Cardiac fibroblast (primary cell): ENCODE measurements around the gene CASKIN1.

ENCODE experiments used
- DNase-seq, 2 donors: peaks; one replicate each; pipeline versions ENCODE4 v3.0.0 to v3.0.0-alpha.2; 2010; ENCODE audit warnings: low read depth in 2 of 2
- H3K4me3 ChIP-seq, 2 donors: replicated peaks in 1 of 2; 1 replicate in 1 of 2; 2 replicates in 1 of 2; pipeline ENCODE4 v1.5.1; 2011; ENCODE audit warnings: low read depth in 2 of 2, low read length in 2 of 2, mild to moderate bottlenecking in 2 of 2, moderate library complexity in 1 of 2
- TF ChIP-seq, protein P1 (sequence below): IDR thresholded peaks from one replicate; pipeline ENCODE4 v1.5.1; 2011; ENCODE audit warnings: low read depth, mild to moderate bottlenecking, low read length, inconsistent platforms

CASKIN1 gene

DNA sequence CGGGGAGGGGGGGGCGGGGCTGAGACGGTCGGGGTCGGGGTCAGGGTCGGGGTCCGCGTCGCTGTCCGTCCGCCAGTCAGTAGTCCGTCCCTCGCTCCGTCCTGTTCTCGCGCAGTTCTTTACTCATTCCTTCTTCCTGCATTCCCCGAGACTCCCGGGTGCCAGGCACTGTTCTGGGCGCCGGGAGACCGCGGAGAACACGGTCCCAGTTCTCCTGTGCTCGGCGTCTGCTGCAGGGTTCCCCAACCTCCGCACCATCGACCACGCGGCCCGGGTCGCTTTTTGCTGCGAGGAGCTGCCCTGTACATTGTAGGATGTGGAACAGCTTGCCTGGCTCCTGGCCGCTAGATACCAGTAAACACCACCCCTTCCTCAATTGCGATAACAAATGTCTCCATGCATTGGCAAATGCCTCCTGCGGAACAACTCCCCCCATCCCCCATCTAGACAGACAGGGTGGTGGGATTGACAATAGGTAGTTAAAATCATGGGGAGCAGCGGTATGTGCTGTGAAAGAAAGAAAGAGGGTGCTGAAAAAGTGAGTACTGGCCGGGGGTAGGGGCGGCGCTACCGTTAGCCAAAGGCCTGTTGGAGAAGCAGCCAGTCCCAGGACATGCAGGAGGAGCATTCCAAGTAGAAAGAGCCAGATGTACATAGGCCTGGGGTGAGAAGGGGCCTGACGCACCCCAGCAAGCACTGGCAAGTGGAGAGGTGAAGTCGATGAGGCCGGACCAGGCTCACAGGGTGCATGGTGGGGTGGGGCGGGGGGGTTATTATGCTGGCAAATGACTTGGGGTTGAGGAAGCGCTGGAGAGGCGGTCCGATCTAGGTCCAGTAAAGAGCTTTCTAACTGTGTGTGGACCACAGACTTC lies 40.2 kb downstream of the CASKIN1 start:
- peak overlapping the region; percentile 88 for H3K4me3 ChIP-seq
- peak; percentile 63 to 76 for DNase-seq
- TF ChIP-seq, protein P1, sequence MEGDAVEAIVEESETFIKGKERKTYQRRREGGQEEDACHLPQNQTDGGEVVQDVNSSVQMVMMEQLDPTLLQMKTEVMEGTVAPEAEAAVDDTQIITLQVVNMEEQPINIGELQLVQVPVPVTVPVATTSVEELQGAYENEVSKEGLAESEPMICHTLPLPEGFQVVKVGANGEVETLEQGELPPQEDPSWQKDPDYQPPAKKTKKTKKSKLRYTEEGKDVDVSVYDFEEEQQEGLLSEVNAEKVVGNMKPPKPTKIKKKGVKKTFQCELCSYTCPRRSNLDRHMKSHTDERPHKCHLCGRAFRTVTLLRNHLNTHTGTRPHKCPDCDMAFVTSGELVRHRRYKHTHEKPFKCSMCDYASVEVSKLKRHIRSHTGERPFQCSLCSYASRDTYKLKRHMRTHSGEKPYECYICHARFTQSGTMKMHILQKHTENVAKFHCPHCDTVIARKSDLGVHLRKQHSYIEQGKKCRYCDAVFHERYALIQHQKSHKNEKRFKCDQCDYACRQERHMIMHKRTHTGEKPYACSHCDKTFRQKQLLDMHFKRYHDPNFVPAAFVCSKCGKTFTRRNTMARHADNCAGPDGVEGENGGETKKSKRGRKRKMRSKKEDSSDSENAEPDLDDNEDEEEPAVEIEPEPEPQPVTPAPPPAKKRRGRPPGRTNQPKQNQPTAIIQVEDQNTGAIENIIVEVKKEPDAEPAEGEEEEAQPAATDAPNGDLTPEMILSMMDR = no peak

DNA sequence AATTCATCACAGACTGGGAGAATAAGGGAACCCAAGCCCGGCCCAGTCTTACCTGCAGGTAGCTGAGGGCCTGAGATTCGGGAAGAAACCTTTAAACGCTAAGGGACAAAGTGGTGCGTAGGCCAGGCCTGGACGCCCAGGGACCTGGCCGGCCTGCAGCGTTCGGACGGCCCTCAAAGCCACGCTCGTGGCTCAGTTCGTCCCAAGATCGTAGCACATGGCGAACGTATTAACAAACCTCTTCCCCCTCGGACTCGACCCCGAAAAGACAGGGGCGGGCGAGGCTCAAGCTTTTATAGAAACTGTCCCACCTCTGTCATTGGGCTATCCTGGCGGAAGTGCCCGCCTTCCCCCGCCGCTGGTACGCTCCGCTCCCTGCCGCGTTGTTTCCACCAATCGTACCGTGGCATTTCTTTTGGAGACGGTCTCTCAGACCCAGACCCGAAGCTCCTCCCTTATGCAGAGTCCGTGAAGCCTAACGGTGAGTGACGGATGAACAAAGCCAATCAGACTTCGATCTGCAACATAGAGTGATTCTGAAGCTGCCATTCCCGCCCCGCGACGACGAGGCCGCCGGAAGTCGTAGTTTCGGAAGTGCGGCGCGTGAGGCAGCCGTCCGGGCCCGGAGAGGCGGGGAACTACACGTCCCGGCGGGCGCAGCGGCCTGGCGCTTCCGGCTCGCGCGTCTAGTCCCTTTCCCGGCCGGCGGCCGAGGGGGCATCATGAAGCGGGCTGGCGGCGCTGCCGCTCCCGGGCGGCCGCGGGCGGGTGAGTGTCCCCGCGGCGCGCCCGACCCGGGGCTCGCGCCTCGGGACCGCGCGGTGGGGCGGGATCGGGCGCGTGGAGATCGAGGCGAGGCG lies 41.1 kb downstream of the CASKIN1 start, which contains the start of gene TRAF7:
TRAF7 (plus strand) TSS at position 692 of the 860 bp plus-strand sequence. CDS start 8,139 bp downstream, outside the sequence.
- DNase-seq = peak; percentile 100
- H3K4me3 ChIP-seq = peak within 1 kb of the TSS; percentile 88
- TF ChIP-seq, protein P1 = no peak

DNA sequence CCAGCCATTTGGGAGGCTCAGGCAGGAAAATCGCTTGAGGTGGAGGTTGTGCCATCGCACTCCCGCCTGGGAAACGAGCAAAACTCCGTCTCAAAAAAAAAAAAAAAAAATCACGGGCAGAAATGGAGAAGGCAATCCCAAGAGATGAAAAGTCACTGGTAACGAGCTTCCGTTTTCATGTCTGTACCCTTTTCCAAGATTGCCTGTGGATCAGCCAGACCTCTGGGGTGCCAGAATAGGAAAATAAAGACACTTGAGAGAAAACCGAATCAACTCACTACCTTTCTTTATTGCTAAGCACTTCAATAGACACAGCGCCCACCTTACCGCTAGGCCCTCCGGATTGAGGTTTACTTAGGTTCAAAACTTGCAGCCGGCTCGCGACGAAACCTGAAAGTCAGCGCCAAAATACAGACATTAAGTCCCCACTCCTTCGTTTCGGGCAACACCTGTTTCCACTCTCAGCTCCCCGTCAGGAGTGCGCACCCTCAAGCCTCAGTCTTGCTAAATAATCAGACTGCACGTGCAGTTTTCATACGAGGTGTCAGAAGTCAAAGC lies 41.8 kb downstream of the CASKIN1 start:
- H3K4me3 ChIP-seq = peak overlapping the region; percentile 79 to 82
- TF ChIP-seq, protein P1 = no peak
- DNase-seq = peak in 1 of 2 donors; percentile 20

DNA sequence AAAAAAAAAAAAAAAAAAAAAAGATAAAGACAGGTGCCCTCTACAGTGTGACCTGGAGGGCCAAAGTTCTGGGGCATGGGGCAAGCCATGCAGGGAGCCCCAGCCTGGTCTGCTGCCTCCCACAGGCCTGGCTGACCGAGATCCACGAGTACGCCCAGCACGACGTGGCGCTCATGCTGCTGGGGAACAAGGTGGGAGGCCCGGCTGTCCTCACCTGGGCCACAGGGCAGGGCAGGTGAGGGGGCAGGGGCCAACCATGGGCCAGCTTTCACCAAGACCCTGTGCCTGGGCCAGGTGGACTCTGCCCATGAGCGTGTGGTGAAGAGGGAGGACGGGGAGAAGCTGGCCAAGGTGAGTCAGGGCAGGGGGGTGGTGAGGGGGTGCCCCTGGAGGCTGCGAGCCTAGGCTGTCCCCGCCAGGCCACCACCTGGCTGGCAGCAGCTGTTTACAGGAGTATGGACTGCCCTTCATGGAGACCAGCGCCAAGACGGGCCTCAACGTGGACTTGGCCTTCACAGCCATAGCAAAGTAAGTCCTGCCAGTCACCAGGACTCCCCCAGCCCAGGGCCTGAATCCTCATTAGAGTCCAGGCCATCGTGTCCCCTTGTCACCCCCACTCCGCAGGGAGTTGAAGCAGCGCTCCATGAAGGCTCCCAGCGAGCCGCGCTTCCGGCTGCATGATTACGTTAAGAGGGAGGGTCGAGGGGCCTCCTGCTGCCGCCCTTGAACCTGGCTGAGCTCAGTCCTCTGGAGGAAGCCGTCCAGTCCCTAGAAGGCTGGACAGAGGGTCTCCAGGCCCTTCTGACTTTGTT lies 43.5 kb downstream of the CASKIN1 start:
- peak overlapping the region; percentile 79 to 82 for H3K4me3 ChIP-seq
- DNase-seq = peak in 1 of 2 donors; percentile 16
- TF ChIP-seq, protein P1 = no peak

DNA sequence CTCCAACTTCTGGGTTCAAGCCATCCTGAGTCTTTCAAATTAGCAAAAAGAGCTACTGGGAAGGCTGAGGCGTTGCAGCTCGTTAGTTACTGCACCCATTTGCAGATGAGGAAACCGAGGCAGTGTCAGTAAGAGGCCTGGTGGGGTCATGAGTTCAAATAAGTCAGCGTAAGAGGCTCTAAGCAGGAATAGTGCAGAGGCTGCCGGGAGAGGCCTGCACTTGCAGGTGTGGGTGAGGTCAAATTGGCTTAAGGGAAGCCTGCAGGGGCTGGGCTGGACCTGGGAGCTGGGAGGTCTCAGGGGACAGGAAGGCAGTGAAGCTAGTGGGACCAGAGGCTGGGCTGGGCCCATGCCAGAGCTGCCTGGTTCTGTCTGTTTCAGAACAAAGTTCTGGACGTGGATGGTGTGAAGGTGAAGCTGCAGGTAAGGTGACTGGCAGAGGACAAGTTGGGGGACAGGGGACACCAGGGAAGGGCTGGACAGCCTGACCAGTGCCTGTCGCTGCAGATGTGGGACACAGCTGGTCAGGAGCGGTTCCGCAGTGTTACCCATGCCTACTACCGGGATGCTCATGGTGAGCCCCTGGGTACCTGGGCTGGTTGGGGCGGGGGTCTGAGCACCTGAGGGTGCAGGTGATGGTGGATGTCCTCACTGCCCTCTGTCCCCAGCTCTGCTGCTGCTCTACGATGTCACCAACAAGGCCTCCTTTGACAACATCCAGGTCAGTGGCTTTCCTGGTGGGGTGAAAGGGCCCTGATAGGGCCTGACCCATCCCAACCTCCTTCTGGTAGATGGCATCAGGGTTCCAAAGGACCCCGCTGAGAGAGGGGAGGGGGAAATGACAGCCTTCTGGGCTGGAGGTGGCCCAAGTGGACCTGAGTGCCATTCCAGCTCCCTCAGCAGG lies 45.0 kb downstream of the CASKIN1 start:
- TF ChIP-seq, protein P1 = no peak
- DNase-seq = peak in 1 of 2 donors; percentile 11
- H3K4me3 ChIP-seq = peak overlapping the region in 1 of 2 donors; percentile 4
